Activated T-helper 9 cell treated with anti-CD3 and anti-CD28 coated beads, Interleukin-2, amount 50 U/mL, for 16 hours (primary cell): ENCODE measurements around the gene PHTF2.

Experiments used
- DNase-seq: peaks from one replicate; pipeline ENCODE4 v3.0.0-alpha.2; 2020; ENCODE audit warnings: low read depth

PHTF2 gene

DNA sequence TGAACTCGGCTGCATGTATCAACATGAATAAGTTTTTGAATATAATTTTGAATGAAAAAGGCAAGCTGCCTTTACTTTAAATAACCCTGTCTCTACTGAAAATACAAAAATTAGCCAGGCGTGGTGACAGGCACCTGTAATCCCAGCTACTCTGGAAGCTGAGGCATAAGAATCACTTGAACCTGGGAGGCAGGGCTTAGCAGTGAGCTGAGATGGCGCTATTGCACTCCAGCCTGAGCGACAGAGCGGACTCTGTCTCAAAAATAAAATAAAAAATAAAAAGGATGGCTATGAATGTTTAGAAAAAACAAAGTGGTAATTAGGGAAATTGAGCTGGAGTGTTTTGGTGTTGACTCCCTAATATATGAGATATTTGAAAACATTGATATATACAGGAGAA is 133.3 kb downstream of the PHTF2 start:
- DNase-seq = no peak

DNA sequence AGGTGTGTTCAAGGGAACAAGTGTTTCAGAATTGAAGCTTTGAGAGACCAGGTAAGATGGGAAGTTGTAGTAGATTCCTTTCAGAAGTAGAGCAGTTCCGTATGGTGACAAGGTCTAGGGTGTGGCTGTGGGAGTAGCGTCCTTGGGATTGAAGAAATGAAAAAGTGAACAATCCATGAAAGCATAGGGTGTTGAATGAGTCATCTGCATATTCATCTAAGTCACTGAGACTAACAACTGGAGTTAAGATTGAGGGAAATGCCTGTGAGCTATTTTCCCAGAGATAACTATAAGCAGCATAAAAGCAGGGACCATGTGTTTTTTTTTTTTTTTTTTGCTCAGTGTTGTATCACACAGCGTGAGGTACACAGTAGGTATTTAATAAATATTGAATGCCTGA is 134.8 kb downstream of the PHTF2 start:
- DNase-seq = no peak

DNA sequence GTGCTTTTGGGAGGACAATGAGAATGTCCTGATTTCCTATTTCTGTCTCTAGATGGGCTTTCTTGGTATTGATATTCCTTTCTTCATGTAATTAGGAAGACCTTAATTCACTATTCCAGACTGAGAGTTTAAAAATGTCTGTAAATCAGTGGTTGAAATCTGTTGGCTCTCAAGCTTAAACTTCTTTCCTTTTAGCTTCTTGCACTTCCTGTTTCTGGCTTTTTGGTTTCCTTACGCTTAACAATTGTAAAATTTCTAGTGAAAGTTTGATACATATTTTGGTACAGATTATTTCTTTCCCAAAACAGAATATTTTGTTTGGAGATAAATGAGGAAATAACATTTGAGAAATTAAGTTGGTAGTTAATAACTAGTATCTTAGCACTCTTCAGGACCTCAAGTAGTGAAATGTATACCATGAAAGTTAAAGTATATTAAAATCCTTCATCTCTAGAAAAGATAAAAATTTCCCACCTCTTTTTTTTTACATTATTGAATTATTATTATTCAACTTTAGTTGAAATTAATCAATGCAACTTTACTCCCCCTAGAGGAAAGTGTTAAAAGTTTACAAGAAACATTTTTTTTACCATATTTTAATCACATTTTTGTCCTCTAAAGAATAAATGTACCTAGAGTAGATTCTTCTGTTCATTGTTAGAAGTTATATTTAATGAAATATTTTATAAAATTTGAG is 137.2 kb downstream of the PHTF2 start:
- DNase-seq = no peak

DNA sequence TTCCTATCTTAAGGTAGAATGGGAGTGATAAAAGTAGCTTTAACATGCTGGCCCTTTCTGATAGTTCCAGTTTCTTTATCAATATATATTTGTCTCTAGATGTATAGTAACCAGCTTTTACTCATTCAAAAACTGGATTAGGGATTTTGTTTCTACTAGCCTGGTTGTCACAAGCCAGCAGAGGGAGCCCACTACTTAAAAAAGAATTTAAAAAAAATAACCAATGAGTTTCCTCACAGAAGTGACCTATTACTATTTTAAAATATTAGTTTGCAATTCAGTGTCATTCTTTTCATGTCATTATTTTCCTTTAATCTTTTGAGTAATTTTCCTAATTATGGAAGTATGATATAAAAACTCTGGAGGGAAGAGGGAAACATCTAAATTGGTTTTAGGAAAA is 142.1 kb downstream of the PHTF2 start:
- DNase-seq = no peak

DNA sequence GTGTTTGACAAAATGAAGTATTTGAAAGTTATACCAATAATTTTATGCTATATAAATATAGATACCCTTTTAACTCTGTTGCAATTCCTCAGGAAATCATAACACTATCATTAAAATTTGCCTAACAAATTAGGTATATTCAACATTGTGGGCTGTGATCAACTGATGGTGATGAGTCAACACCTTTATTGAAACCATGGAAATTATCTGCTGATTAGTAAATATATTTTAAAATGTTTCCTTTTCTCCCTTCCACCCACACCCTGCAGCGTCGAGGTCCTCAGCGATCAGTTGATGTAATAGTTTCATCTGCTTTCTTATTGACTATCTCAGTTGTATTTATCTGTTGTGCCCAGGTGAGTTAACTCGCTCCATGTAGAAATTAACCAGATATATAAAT is 143.9 kb downstream of the PHTF2 start:
- no peak for DNase-seq

DNA sequence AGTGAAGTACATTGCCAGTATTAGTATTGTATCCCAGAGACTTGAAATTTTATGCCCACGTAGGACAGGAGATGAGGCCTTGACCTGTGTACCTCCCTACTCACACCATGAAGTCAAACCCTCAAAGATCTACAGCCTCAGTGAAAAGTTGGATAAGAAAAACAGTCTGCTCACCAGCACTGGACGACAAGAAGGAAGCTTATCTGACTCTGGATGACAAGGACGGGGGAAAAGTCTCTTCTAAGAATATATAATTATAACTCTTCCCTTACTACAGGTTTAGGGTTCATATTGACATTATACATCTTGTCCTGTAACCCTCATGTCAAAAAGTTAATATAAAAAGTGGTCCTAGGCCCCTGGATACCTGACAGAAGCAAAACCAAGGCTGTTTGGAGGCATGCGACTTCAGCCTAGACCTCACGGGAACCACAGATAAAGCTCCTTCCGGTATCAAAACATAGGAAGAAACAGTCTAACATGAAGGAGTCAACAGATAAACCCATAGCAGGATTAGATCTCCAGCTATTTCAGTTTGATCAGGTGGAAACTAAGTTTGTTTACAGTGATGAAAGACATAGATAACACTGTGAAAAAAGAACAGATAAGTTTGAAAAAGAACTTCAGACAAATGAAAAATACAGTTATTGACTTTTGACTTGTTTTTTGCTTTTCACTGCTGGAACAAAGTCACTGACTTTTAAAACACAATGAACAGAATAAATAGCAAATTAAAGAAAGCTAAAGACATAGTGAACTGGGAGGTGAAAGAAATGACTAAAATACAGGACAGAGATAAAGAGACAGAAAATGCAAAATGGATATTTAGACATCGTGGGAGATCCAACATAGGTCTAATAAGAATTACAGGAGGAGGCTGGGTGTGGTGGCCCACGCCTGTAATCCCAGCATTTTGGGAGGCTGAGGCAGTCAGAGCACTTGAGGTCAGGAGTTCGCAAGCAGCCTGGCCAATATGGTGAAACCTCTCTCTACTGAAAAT is 145.9 kb downstream of the PHTF2 start:
- DNase-seq = no peak

DNA sequence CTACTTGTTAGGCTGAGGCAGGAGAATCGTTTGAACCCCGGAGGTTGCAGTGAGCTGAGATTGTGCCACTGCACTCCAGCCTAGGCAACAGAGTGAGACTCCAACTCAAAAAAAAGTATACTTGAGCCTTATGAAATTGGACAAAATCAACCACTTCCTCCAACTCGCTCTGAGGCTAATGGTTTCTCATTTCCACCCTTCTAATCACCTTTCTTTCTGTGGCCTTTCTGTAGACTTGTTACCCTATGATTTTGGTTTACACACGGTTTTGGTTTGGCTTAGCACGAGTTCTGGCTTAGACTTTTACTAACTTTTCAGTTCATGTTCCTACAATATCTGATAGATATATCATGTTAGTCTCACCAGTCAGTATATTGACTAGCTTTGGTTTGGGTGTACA is 152.0 kb downstream of the PHTF2 start:
- no peak for DNase-seq

DNA sequence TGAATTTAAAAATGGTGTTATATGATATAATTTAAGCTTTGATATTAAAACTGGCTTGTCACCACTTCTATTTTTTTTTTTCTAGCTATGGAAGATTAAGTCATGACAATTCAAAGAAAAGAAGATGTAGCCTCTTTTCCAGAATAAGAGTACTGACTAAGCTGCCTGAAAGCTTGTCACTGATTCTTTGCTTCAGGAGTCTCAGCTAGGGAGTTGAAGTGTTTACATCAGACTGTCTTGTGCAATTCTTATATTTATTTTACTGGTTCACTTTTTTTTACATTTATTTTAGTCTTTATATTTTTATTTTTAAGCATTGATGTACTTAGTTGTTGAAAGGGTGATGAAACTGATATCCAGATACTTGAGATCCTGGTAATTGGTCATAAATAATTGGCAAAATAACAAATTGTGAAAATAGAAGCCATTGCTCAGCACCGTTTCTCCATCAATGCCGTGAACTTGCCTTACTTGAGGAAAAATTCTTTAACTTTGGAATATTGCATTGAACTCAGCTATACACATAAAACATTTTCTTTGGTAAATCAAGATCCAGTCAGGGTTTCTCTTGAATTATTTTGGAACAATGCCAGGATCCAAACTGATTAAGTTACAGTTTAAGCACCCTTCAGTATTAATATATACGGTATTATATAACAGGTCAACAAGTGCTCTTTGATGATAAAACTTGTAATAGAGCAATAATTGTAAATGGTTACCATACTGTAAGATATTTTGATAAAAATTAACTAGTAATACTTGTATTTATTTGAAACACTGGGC is 156.4 kb downstream of the PHTF2 start:
- DNase-seq = no peak

DNA sequence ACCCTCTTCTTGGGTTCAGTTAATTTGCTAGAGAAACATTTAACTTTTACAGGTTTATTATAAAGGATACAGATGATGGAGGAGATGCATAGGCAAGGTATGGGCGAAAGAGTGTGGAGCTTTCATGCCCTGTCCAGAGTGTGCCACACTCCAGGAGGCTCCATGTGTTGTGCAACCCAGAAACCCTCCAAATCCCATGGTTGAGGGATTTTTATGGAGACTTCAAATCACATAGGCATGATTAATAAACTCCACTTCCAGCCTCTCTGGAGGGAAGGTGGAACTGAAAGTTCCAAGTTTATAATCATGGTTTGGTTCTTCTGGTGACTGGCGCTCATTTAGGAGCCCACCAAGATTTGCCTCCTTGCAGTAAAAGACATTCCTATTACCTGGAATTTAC is 159.9 kb downstream of the PHTF2 start:
- no peak for DNase-seq

DNA sequence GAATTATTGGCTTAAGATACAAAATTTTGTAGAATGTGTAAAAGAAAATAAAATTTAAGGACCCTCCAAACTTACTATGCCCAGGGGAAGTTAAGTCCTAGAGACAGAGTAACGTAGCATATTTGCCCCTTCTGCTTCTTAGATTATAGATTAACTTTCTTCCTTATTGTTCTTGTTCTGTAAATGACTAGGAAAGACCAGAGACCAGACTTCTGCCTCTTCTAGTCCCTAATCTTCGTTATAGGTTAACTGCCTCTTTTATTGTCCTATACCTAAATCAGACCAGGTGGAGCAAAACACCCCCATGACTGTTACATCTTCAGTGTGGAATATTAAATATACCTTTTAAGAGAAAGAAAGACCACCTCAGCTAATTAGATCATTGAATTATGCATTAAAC is 160.5 kb downstream of the PHTF2 start:
- DNase-seq = no peak

DNA sequence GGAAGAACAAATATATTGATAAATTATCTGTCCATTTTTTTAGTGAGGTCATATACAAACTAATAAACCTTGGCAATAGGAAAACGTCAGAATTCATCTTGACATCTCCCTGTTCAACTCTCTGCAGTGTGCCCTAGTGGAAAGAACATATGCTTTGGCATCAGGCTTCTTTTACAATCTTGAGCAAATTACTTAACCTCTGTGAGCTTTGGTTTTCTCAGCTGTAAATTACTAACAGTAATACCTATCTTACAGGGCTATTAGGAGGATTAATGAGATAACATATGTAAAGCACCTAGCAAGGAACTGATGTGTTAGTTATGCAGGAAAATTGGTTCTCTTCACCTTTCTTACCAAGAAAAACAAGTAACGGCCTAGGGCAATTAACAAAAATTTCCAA is 161.8 kb downstream of the PHTF2 start:
- DNase-seq = no peak

DNA sequence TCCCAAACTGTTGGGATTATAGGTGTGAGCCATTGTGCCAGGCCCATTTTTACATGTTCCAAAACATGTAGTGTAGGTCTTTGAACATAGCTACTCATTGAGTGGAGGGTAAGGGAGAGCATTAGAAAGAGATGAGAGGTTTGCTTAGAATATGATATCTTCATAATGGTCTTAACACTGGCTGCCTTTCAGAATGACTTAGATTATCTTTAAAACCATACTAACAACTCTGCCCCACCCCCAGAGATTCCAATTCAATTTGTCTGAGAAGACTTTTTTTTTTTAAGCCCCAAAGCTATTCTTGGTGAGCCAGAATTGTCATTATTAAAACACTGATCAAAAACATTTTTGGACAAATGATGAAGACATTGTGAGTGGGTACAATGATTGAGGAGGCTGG is 168.9 kb downstream of the PHTF2 start:
- no peak for DNase-seq

DNA sequence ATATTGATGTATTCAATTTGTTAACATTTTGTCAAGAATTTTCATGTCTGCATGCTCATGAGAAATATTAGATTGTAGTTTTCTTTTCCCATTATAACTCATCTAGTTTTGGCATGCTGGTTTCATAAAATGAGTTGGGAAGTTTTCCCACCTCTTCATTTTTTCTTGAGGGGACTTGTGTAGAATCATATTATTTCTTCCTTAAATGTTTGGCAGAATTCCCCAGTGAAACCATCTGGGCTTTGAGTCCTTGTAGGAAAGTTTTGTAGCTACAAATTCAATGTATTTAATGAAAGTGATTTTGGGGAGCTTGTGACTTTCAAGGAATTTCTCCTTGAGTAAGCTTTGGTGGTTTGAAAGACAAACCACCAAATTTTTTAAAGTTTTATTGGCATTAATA is 173.2 kb downstream of the PHTF2 start:
- no peak for DNase-seq

DNA sequence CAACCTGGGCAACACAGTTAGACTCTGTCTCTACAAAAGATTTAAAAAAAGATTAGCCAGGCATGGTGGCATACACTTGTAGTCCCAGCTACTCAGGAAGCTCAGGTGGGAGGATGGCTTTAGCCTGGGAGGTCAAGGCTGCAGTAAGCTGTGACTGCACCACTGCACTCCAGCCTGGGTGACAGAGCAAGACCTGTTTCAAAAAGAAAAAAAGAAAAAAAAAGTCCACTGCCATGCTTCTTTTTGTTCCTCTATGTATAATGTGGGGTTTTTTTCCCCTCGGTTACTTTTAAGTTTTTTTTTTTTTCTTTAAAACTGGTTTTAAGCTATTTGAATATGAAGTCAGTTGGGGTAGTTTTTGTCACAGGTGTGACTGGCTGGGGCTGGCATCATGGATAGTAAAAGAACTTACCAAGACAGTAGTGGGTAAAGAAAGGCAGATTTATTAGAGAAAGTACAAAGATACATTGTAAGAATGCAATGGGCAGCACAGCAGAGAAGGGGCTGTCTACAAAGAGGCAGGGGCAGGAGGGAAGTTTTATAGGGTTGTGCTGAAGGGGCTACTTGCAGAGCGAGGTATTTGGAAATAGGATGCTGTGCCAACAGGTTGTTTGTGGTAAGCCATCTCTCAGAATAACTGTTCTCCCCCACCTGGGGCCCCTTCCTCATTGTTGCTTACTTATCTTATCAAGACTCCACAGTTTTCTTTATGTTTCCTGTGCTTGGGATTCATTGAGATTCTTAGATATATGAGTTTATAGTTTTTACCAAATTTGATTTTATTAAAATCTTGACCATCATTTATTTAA is 177.3 kb downstream of the PHTF2 start:
- DNase-seq = no peak

DNA sequence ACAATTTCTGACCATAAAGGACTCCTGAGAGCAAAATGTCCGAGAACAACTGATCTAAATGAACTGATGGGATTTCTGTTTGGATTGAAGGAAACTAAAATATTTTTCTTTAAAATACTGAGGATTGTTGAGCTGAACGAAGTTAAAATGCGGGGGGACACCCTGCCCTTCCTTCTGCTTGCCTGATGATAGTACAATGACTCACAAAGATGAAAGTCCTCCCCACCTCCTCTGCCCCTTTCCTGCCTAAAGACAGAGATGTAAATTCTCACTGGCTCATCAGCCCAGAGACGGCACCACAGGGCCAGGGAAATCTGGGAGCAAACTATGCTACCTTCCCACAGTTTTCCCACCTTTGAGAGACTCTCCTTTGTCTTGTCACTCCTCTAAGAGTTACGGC is 180.6 kb downstream of the PHTF2 start:
- DNase-seq = no peak

DNA sequence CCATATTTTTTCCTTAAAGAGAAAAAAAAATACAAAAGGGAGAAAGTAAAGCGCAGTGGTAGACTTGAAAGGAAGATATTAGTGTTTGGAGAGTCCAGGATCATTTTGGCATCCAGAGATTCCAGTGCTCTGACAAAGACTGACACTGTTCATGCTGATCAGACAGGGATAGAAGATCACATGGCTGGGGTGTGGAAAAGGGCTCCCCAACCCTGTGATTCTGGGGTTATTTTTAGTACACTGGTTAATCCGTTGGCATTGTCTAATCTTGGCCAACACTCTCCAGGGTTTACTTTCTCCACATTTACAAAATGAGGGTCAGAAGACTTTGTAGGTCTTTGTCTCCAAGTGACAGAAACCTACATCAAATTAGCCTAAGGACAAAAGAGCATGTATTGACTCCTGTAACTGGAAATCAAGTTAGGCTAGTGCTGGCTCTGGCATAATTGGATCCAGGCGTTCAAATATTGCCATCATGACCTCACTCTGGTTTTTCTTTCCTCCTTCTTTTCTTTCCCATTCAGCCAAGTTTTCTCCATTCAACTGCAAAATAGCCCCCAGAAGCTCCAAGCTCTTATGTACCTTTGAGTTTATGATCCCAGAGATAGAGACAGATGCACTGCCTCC is 181.6 kb downstream of the PHTF2 start:
- no peak for DNase-seq

DNA sequence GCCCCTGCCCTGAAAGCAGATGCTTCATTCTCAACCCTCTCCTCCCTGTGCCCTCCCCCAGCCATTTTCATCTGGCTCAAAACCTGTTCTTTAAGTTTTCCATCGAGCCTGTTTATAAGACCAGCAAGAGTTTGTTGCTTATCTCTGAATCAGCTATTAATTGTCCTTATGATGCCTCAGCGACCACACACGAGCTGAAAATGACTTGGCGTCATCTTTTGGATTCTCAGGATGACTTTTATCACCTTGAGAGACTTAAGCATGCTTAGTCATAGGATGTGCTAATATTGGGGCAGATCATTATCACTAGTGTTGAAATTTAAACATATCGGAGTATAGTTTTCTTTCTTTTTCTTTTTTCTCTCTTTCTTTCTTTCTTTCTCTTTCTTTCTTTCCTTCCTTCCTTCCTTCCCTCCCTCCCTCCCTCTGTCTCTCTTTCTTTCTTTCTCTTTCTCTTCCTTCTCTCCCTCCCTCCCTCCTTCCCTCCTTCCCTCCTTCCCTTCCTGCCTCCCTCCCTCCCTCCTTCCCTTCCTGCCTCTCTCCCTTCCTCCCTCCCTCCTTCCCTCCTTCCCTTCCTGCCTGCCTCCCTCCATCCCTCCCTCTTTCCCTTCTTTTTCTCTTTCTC is 184.5 kb downstream of the PHTF2 start:
- no peak for DNase-seq

DNA sequence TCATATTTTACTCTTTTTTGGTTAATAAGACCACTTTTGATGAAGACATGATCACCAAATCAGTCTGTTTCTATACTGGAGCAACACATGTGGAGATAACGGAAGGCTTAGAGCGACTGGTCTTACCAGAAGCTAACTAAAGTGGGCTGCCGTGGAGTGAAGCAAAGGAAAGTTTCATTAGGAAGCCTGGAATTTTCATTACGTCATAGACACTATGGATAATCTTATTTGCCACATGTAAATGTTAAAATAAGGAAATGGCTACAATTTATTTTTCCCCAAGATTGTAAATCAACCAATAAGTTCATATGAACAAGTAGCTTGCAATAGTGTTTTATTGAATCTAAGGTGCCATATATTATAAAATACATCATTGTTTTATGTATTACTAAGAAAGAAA is 185.4 kb downstream of the PHTF2 start:
- no peak for DNase-seq

DNA sequence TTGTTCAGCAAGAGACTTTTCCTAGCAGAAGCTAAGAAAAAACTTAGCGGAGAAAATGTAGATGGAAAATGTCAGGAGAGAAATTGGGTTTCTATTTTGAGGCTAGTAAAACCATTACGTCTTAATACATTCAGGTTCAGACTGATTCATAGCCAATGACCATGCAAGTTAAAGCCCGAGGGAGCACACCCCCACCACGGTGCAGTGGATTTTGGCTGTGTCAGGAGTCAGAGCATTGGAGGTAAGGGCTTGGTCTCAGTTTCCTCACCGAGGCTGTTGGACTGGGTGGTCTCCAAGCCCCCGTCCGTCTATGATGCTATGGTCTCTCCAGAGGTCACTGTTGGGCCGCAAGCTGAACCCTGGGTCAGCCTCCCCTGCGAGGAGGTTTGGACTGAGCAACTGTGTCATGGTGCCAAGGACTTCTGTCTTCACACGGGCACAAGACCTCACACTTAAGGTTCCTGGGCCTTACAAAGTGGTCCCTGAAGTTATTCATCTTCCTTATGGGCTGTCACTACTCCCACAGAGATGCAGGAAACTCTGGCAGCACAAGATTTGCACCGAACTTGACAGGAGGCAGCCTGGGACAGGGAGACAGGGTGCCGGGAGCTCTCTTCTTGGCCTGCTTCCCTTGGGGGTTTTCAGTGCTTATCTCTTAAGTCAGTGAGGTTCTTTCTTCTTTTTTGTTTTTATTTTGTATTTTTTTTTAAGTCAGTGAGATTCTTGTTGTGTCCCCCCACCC is 186.8 kb downstream of the PHTF2 start:
- no peak for DNase-seq

DNA sequence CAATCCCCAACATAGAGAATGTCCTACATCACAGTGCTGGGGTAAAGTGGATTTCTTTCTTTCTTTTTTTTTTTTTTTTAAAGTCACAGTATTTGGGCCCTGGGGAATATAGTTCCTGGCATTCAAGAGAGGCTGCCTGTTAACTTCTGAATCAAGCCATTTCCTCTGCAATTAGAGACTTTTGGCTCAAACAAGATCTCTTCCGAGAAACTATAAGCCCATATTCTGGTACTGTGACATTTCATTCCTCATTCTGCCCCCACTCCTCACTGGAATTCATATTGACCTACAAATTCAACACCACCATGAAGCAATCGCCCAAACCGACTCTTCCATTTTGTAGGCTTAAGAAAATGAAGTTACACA is 187.4 kb downstream of the PHTF2 start:
- no peak for DNase-seq
